IMR-90 (cell line): Measurements from ENCODE around the gene NALCN. TPM values are rescaled to one million over a fixed set of nuclear protein-coding genes. Genes with fewer than 3 reads are reported as not detected.

Source experiments
- ATAC-seq: fragments of 200-7000 bp; cut with Tn5 transposase; 2 replicates; pipeline ENCODE4 v1.9.1; 2020; ENCODE audit warnings: low read depth, mild to moderate bottlenecking, moderate library complexity
- BruUV-seq: library from RNA; stranded (reverse); fragments of 400-500 nt; replicated peaks from 2 replicates; lab custom pipeline; 2021; lab: Mats Ljungman, UMichigan
- CTCF ChIA-PET: fragments of 300-600 bp; formaldehyde crosslinking; extraction: SDS; loops from one replicate; lab custom pipeline; 2021; ENCODE audit warnings: antibody characterized with exemption; lab: Yijun Ruan, JAX
- POLR2A ChIA-PET: fragments of 300-600 bp; sonication (Branson Sonifier 250); formaldehyde crosslinking; loops from one replicate; lab custom pipeline; 2022; ENCODE audit warnings: antibody characterized with exemption; ENCODE audit not compliant: unreplicated experiment; lab: Charles Lee
- DNase-seq: peaks from one replicate; pipeline ENCODE4 v3.0.0; 2013
- H2AFZ ChIP-seq: replicated peaks from 2 replicates; pipeline ENCODE3; 2013; ENCODE audit warnings: low read length, mild to moderate bottlenecking; ENCODE audit not compliant: poor library complexity
- H2AK5ac ChIP-seq: 2 replicates; pipeline ENCODE4 v1.6.1; 2013; ENCODE audit warnings: low read depth, low read length, inconsistent platforms
- H2AK9ac ChIP-seq: replicated peaks from 2 replicates; pipeline ENCODE3; 2013; ENCODE audit warnings: mild to moderate bottlenecking, low read depth, low read length, moderate library complexity; ENCODE audit not compliant: poor library complexity
- H2BK120ac ChIP-seq: 2 replicates; pipeline ENCODE4 v1.6.1; 2013; ENCODE audit warnings: low read depth, low read length, inconsistent platforms
- H2BK15ac ChIP-seq: 3 replicates; pipeline ENCODE4 v1.6.1; 2013; ENCODE audit warnings: low read depth, low read length, inconsistent platforms
- H2BK20ac ChIP-seq: 2 replicates; pipeline ENCODE4 v1.6.1; 2013; ENCODE audit warnings: low read depth, mild to moderate bottlenecking, inconsistent platforms, low read length, moderate library complexity
- H2BK5ac ChIP-seq: 2 replicates; pipeline ENCODE4 v1.6.1; 2013; ENCODE audit warnings: mild to moderate bottlenecking, low read depth, low read length, inconsistent platforms; ENCODE audit not compliant: poor library complexity, severe bottlenecking
- H3K14ac ChIP-seq: replicated peaks from 2 replicates; pipeline ENCODE4 v1.6.1; 2013; ENCODE audit warnings: low read depth, low read length, inconsistent platforms
- H3K18ac ChIP-seq: 2 replicates; pipeline ENCODE4 v1.6.1; 2013; ENCODE audit warnings: low read depth, low read length, control low read depth
- H3K23ac ChIP-seq: 2 replicates; pipeline ENCODE4 v1.6.1; 2013; ENCODE audit warnings: low read depth, low read length, inconsistent platforms
- H3K27ac ChIP-seq: 2 replicates; pipeline ENCODE4 v1.5.1; 2013; ENCODE audit warnings: mild to moderate bottlenecking, control low read depth, low read length; ENCODE audit not compliant: insufficient read depth
- H3K27me3 ChIP-seq: 2 replicates; pipeline ENCODE4 v1.6.1; 2013; ENCODE audit warnings: low read length; ENCODE audit not compliant: control insufficient read depth, insufficient read depth
- H3K36me3 ChIP-seq: 2 replicates; pipeline ENCODE4 v1.6.1; 2013; ENCODE audit warnings: low read length, mixed read lengths; ENCODE audit not compliant: control insufficient read depth, insufficient read depth
- H3K4ac ChIP-seq: 2 replicates; pipeline ENCODE4 v1.6.1; 2013; ENCODE audit warnings: low read depth, low read length, inconsistent platforms
- H3K4me1 ChIP-seq: 2 replicates; pipeline ENCODE4 v1.6.1; 2013; ENCODE audit warnings: low read length, mixed read lengths; ENCODE audit not compliant: control insufficient read depth, insufficient read depth
- H3K4me2 ChIP-seq: 2 replicates; pipeline ENCODE4 v1.6.1; 2013; ENCODE audit warnings: low read depth, mild to moderate bottlenecking, control low read depth, low read length, moderate library complexity
- H3K4me3 ChIP-seq: 2 replicates; pipeline ENCODE4 v1.5.1; 2013; ENCODE audit warnings: low read depth, mild to moderate bottlenecking, control low read depth, low read length, moderate library complexity; ENCODE audit not compliant: insufficient read depth
- H3K56ac ChIP-seq: 2 replicates; pipeline ENCODE4 v1.6.1; 2013; ENCODE audit warnings: low read length, inconsistent platforms; ENCODE audit not compliant: insufficient read depth; ENCODE audit errors: extremely low read depth
- H3K79me1 ChIP-seq, 2 experiments: 2 replicates each; pipeline ENCODE4 v1.6.1; 2013; ENCODE audit warnings: low read length in 2 of 2, inconsistent platforms in 1 of 2, low read depth in 1 of 2
- H3K9ac ChIP-seq: 2 replicates; pipeline ENCODE4 v1.6.1; 2013; ENCODE audit warnings: low read depth, low read length, control low read depth
- H3K9me1 ChIP-seq: 2 replicates; pipeline ENCODE4 v1.6.1; 2013; ENCODE audit warnings: low read length, inconsistent platforms; ENCODE audit not compliant: insufficient read depth
- H3K9me3 ChIP-seq: 2 replicates; pipeline ENCODE4 v1.6.1; 2013; ENCODE audit warnings: low read length; ENCODE audit not compliant: control insufficient read depth, insufficient read depth
- H4K20me1 ChIP-seq: 2 replicates; pipeline ENCODE4 v1.6.1; 2013; ENCODE audit warnings: low read length, inconsistent platforms; ENCODE audit not compliant: insufficient read depth
- H4K5ac ChIP-seq: 2 replicates; pipeline ENCODE4 v1.6.1; 2013; ENCODE audit warnings: mild to moderate bottlenecking, low read depth, low read length, control low read depth
- H4K8ac ChIP-seq, 2 experiments: 2 replicates each; pipeline ENCODE4 v1.6.1; 2013; ENCODE audit warnings: low read depth in 2 of 2, low read length in 2 of 2, control low read depth in 1 of 2, inconsistent platforms in 1 of 2
- H4K91ac ChIP-seq: 2 replicates; pipeline ENCODE4 v1.6.1; 2013; ENCODE audit warnings: low read depth, low read length, inconsistent platforms; ENCODE audit not compliant: insufficient read depth
- CEBPB ChIP-seq: IDR thresholded peaks from 2 replicates; pipeline ENCODE4 v1.6.1; 2012; ENCODE audit warnings: low read depth, low read length, improper control_type of control experiment
- MAZ ChIP-seq: IDR thresholded peaks from 2 replicates; pipeline ENCODE4 v1.6.1; 2012; ENCODE audit warnings: low read depth, mild to moderate bottlenecking, low read length, improper control_type of control experiment, moderate library complexity, borderline replicate concordance
- WGBS, 2 experiments: methylation state at CpG; one replicate each; pipeline versions ENCODE4 v1.1.5 to v1.1.7; 2013; ENCODE audit warnings: missing lambda C conversion rate in 2 of 2; ENCODE audit not compliant: insufficient read length in 1 of 2; ENCODE audit errors: extremely low coverage in 2 of 2; 5-methylcytosine and 5-hydroxymethylcytosine counted together
- dilution Hi-C: fragments of 300-500 bp; cut with HindIII; formaldehyde crosslinking; loops from one replicate; pipeline ENCODE4 v1.14.3; 2018; ENCODE audit warnings: low sequenced_read_pairs; ENCODE audit not compliant: unreplicated experiment
- in situ Hi-C: fragments of 300-500 bp; cut with MboI; formaldehyde crosslinking; loops from 3 replicates; pipeline ENCODE4 v1.14.3; 2019; ENCODE audit warnings: low sequenced_read_pairs, inconsistent platforms, mixed read lengths
- intact Hi-C: fragments of 100-400 bp; cut with micrococcal nuclease; formaldehyde crosslinking; loops from 2 replicates; pipeline ENCODE4 v1.10.0; 2022
- polyA plus RNA-seq, 3 experiments: library from polyadenylated mRNA; depleted of rRNA; stranded (reverse); fragments of >200 nt; gene quantifications; 2 replicates each; pipeline ENCODE4 v1.2.3, GENCODE V29; 2012; ENCODE audit warnings: low replicate concordance in 1 of 3
- total RNA-seq: library from RNA; depleted of rRNA; stranded (reverse); fragments of >200 nt; gene quantifications from 2 replicates; pipeline ENCODE4 v1.2.3, GENCODE V29; 2012

NALCN gene
- total and polyA plus RNA-seq, 2 of the 4 experiments (the other 2 are of a cell fraction): 2.9 to 4.8 TPM

- Histone ChIP-seq H3K9me3 (no peaks in the 10 kb centered on the region), H3K27me3 (no peaks in the 10 kb centered on the region), H2BK5ac (no peak overlapping the region), H3K4me1 (no peaks in the 10 kb centered on the region; the same call in 1 of the 2 replicates), H2AFZ (no peak overlapping the region), H2BK15ac (peak overlapping the region; percentile 44; the same call in 1 of the 3 replicates), H4K20me1 (no peaks in the 10 kb centered on the region), H3K56ac (no peak overlapping the region), H3K4me3 (no peak overlapping the region), H2AK5ac (no peak overlapping the region), H2BK20ac (peak overlapping the region; percentile 65), H2BK120ac (peak overlapping the region; percentile 5; the same call in 1 of the 2 replicates), H3K4me2 (no peak overlapping the region), H4K91ac (no peak overlapping the region; the same call in 1 of the 2 replicates), H2AK9ac (no peak overlapping the region), H3K18ac (no peak overlapping the region), H3K4ac (no peak overlapping the region), H3K27ac (no peak overlapping the region), H3K23ac (no peak overlapping the region), H4K8ac (no peak overlapping the region), H3K79me1 (peaks cover 0 to 2% of the 10 kb centered on the region in 2 experiments; a peak in 1 of 4 replicates), H3K14ac (no peak overlapping the region), H3K36me3 (no peaks in the 10 kb centered on the region), H4K5ac (no peak overlapping the region), H3K9me1 (no peaks in the 10 kb centered on the region), H3K9ac (no peak overlapping the region)
- intact Hi-C loops: no loop called here
- ATAC-seq: peak; percentile 52; the same call in 1 of the 2 replicates
- ChIA-PET POLR2A (no interaction called here), CTCF (interaction anchor here (0.7 to 1.1 kb wide), 2 partner anchors 8 to 13 kb away, joined by 3 to 4 read pairs; partner anchors contain the start of gene ITGBL1)
- no CpG with 5 or more reads among the region's 3 CpGs for WGBS, 2 experiments
- TF ChIP-seq CEBPB (no peak), MAZ (0 out of 2 replicates have a peak, but pooled peaks have one; percentile 21)
- BruUV-seq: no TSS peak
- DNase-seq: peak; percentile 77
- dilution Hi-C loops: no loop called here
- in situ Hi-C loops: no loop called here
Measured at GRCh38 chr13:101465877-101466276, 49.6 kb upstream of the NALCN start.
